ENCODE measurements around the gene FAM168B.
"Not testable (repeated sequence)": the region's sequence is repeated elsewhere in the genome, so short reads cannot be mapped to it uniquely, and the experiment has no call there.

The FAM168B gene

GRCh38 chr2:131068172-131068571 lies 25.1 kb downstream of the FAM168B start:
- H3K9me3 ChIP-seq (ENCODE audit: control insufficient read depth, low read length); H3K4me1 ChIP-seq (ENCODE audit: control insufficient read depth, insufficient read depth, low read length, poor library complexity, severe bottlenecking); H3K4me3 ChIP-seq (ENCODE audit: extremely low read depth, insufficient read depth, low read length, poor library complexity, severe bottlenecking); H3K27ac ChIP-seq (ENCODE audit: low read depth, low read length, severe bottlenecking): not testable (repeated sequence)
- WGBS, 2 experiments (ENCODE audit: insufficient coverage in 2 of 2): 92 to 93% methylated on average over 5 to 6 of the region's 6 CpGs
- H3K36me3 ChIP-seq (ENCODE audit: control insufficient read depth, insufficient read depth, low read length): peaks cover 85% of the 10 kb centered on the region

GRCh38 chr2:131067465-131068125 lies 25.7 kb downstream of the FAM168B start:
- Histone ChIP-seq H3K36me3 (ENCODE audit: control insufficient read depth, insufficient read depth, low read length) (peaks cover 83% of the 10 kb centered on the region), H3K27ac (ENCODE audit: low read depth, low read length, severe bottlenecking) (no peak overlapping the region)
- 100% methylated on average over 1 of the region's 2 CpGs for WGBS, 2 experiments (ENCODE audit: insufficient coverage in 2 of 2)

GRCh38 chr2:131064589-131065512 lies 28.4 kb downstream of the FAM168B start:
- peaks cover 86% of the 10 kb centered on the region for H3K36me3 ChIP-seq (ENCODE audit: control insufficient read depth, insufficient read depth, low read length)
- H3K4me1 ChIP-seq (ENCODE audit: control insufficient read depth, insufficient read depth, low read length, poor library complexity, severe bottlenecking): no peaks in the 10 kb centered on the region
- H3K27ac ChIP-seq (ENCODE audit: low read depth, low read length, severe bottlenecking): peak overlapping the region; percentile 7
- no peaks in the 10 kb centered on the region for H3K9me3 ChIP-seq (ENCODE audit: control insufficient read depth, low read length)
- 88 to 92% methylated on average over 7 to 11 of the region's 14 CpGs for WGBS, 2 experiments (ENCODE audit: insufficient coverage in 2 of 2)
- H3K4me3 ChIP-seq (ENCODE audit: extremely low read depth, insufficient read depth, low read length, poor library complexity, severe bottlenecking): no peak overlapping the region

More at GRCh38 chr2:131067465-131068125, 25.7 kb downstream of the FAM168B start:
- Histone ChIP-seq H3K4me1 (ENCODE audit: control insufficient read depth, insufficient read depth, low read length, poor library complexity, severe bottlenecking) (no peaks in the 10 kb centered on the region), H3K4me3 (ENCODE audit: extremely low read depth, insufficient read depth, low read length, poor library complexity, severe bottlenecking) (no peak overlapping the region), H3K9me3 (ENCODE audit: control insufficient read depth, low read length) (no peaks in the 10 kb centered on the region)

- 89 to 97% methylated on average over 5 to 6 of the region's 11 CpGs for WGBS, 2 experiments (ENCODE audit: insufficient coverage in 2 of 2)
- Histone ChIP-seq H3K4me3 (ENCODE audit: extremely low read depth, insufficient read depth, low read length, poor library complexity, severe bottlenecking) (no peak overlapping the region), H3K9me3 (ENCODE audit: control insufficient read depth, low read length) (no peaks in the 10 kb centered on the region), H3K36me3 (ENCODE audit: control insufficient read depth, insufficient read depth, low read length) (peaks cover 86% of the 10 kb centered on the region), H3K4me1 (ENCODE audit: control insufficient read depth, insufficient read depth, low read length, poor library complexity, severe bottlenecking) (no peaks in the 10 kb centered on the region), H3K27ac (ENCODE audit: low read depth, low read length, severe bottlenecking) (no peak overlapping the region)
Measured at GRCh38 chr2:131063501-131064283, 29.6 kb downstream of the FAM168B start.

GRCh38 chr2:131058920-131059319 lies 34.3 kb downstream of the FAM168B start:
- Histone ChIP-seq H3K4me3 (ENCODE audit: extremely low read depth, insufficient read depth, low read length, poor library complexity, severe bottlenecking) (no peak overlapping the region), H3K4me1 (ENCODE audit: control insufficient read depth, insufficient read depth, low read length, poor library complexity, severe bottlenecking) (no peaks in the 10 kb centered on the region), H3K36me3 (ENCODE audit: control insufficient read depth, insufficient read depth, low read length) (peaks cover 93% of the 10 kb centered on the region), H3K9me3 (ENCODE audit: control insufficient read depth, low read length) (no peaks in the 10 kb centered on the region), H3K27ac (ENCODE audit: low read depth, low read length, severe bottlenecking) (no peak overlapping the region)
- WGBS, 2 experiments (ENCODE audit: insufficient coverage in 2 of 2): 93 to 100% methylated on average over 2 of the region's 4 CpGs

- no peaks in the 10 kb centered on the region for H3K4me1 ChIP-seq (ENCODE audit: control insufficient read depth, insufficient read depth, low read length, poor library complexity, severe bottlenecking)
- H3K27ac ChIP-seq (ENCODE audit: low read depth, low read length, severe bottlenecking): no peak overlapping the region
- H3K36me3 ChIP-seq (ENCODE audit: control insufficient read depth, insufficient read depth, low read length): peaks cover 93% of the 10 kb centered on the region
- H3K9me3 ChIP-seq (ENCODE audit: control insufficient read depth, low read length): no peaks in the 10 kb centered on the region
- no peak overlapping the region for H3K4me3 ChIP-seq (ENCODE audit: extremely low read depth, insufficient read depth, low read length, poor library complexity, severe bottlenecking)
- WGBS, 2 experiments (ENCODE audit: insufficient coverage in 2 of 2): 96 to 100% methylated on average over 7 to 8 of the region's 8 CpGs
Measured at GRCh38 chr2:131058214-131058843, 34.9 kb downstream of the FAM168B start.

- Histone ChIP-seq H3K4me1 (ENCODE audit: control insufficient read depth, insufficient read depth, low read length, poor library complexity, severe bottlenecking) (peaks cover 4% of the 10 kb centered on the region), H3K4me3 (ENCODE audit: extremely low read depth, insufficient read depth, low read length, poor library complexity, severe bottlenecking) (no peak overlapping the region), H3K27ac (ENCODE audit: low read depth, low read length, severe bottlenecking) (no peak overlapping the region), H3K36me3 (ENCODE audit: control insufficient read depth, insufficient read depth, low read length) (peaks cover 95% of the 10 kb centered on the region), H3K9me3 (ENCODE audit: control insufficient read depth, low read length) (no peaks in the 10 kb centered on the region)
- 80% methylated on average over 1 of the region's 4 CpGs; no CpG with 5 or more reads in 1 of the 2 experiments for WGBS, 2 experiments (ENCODE audit: insufficient coverage in 2 of 2)
Measured at GRCh38 chr2:131056932-131057287, 36.4 kb downstream of the FAM168B start.

GRCh38 chr2:131056204-131056931 lies 36.9 kb downstream of the FAM168B start:
- H3K4me3 ChIP-seq (ENCODE audit: extremely low read depth, insufficient read depth, low read length, poor library complexity, severe bottlenecking): no peak overlapping the region
- peaks cover 4% of the 10 kb centered on the region for H3K4me1 ChIP-seq (ENCODE audit: control insufficient read depth, insufficient read depth, low read length, poor library complexity, severe bottlenecking)
- H3K9me3 ChIP-seq (ENCODE audit: control insufficient read depth, low read length): no peaks in the 10 kb centered on the region
- H3K36me3 ChIP-seq (ENCODE audit: control insufficient read depth, insufficient read depth, low read length): peaks cover 95% of the 10 kb centered on the region
- WGBS, 2 experiments (ENCODE audit: insufficient coverage in 2 of 2): 87 to 96% methylated on average over 4 of the region's 5 CpGs
- no peak overlapping the region for H3K27ac ChIP-seq (ENCODE audit: low read depth, low read length, severe bottlenecking)

GRCh38 chr2:131055169-131056065 lies 37.8 kb downstream of the FAM168B start:
- no peak overlapping the region for H3K27ac ChIP-seq (ENCODE audit: low read depth, low read length, severe bottlenecking)
- H3K36me3 ChIP-seq (ENCODE audit: control insufficient read depth, insufficient read depth, low read length): peaks cover 97% of the 10 kb centered on the region
- no peaks in the 10 kb centered on the region for H3K9me3 ChIP-seq (ENCODE audit: control insufficient read depth, low read length)
- peaks cover 4% of the 10 kb centered on the region for H3K4me1 ChIP-seq (ENCODE audit: control insufficient read depth, insufficient read depth, low read length, poor library complexity, severe bottlenecking)
- 94 to 97% methylated on average over 15 to 17 of the region's 26 CpGs for WGBS, 2 experiments (ENCODE audit: insufficient coverage in 2 of 2)
- no peak overlapping the region for H3K4me3 ChIP-seq (ENCODE audit: extremely low read depth, insufficient read depth, low read length, poor library complexity, severe bottlenecking)

Data from mesodermal cell (in vitro differentiated cells).